HCT116 (cell line): Measurements from ENCODE around the gene CHRNE.

Experiments used
- EZH2 ChIP-seq: fragments of 200-600 bp; sonication (generic); IDR thresholded peaks from 2 replicates; pipeline ENCODE4 v1.6.1; 2017; ENCODE audit warnings: antibody characterized with exemption, mixed run types
- POLR2A ChIP-seq: IDR thresholded peaks from 2 replicates; pipeline ENCODE4 v1.7.0; 2011; ENCODE audit warnings: borderline replicate concordance; ENCODE audit not compliant: insufficient read depth, insufficient read length; ENCODE audit errors: extremely low read depth
- TF ChIP-seq, protein P1 (sequence below), 3 experiments: fragments of 200-600 bp in 1 of 3; sonication (generic) in 1 of 3; IDR thresholded peaks in 2 of 3; conservative IDR thresholded peaks in 1 of 3; 2 replicates each; pipeline ENCODE4 v1.5.1; 2012 to 2017; ENCODE audit warnings: low read depth in 2 of 3, low read length in 2 of 3, antibody characterized with exemption in 1 of 3, borderline replicate concordance in 1 of 3, control low read depth in 1 of 3, mild to moderate bottlenecking in 1 of 3, mixed read lengths in 1 of 3, mixed run types in 1 of 3, moderate library complexity in 1 of 3; ENCODE audit not compliant: insufficient read depth in 1 of 3

DNA sequence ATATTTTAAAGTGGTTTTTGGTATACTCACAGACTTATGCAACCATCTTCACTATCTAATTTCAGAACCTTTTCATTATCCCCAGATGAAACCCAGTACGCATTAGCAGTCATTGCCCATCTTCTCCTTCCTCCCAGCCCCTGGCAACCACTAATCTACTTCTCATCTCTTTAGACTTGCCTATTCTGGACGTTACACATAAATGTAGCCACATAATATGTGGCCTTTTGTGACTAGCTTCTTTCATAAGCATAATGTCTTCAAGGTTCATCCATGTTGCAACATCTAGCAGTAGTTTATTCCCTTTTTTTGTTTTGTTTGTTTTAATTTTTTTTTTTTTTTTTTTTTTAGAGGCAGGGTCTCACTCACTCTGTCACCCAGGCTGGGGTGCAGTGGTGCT, 32.0 kb downstream of the CHRNE start:
- TF ChIP-seq, protein P1, sequence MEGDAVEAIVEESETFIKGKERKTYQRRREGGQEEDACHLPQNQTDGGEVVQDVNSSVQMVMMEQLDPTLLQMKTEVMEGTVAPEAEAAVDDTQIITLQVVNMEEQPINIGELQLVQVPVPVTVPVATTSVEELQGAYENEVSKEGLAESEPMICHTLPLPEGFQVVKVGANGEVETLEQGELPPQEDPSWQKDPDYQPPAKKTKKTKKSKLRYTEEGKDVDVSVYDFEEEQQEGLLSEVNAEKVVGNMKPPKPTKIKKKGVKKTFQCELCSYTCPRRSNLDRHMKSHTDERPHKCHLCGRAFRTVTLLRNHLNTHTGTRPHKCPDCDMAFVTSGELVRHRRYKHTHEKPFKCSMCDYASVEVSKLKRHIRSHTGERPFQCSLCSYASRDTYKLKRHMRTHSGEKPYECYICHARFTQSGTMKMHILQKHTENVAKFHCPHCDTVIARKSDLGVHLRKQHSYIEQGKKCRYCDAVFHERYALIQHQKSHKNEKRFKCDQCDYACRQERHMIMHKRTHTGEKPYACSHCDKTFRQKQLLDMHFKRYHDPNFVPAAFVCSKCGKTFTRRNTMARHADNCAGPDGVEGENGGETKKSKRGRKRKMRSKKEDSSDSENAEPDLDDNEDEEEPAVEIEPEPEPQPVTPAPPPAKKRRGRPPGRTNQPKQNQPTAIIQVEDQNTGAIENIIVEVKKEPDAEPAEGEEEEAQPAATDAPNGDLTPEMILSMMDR (IDR thresholded peaks at IDR 0.05 in 2 of 3, conservative IDR thresholded peaks at IDR 0.05 in 1 of 3; ENCODE audit: borderline replicate concordance in 1 of 3, insufficient read depth in 1 of 3, low read depth in 2 of 3, low read length in 2 of 3), result no peak
- TF ChIP-seq POLR2A, result no peak
- TF ChIP-seq EZH2, result no peak
